Kidney (tissue), 14 donors: ENCODE measurements around the gene SCFD2. TPM values are rescaled to one million over a fixed set of nuclear protein-coding genes. Genes with fewer than 3 reads are reported as not detected.

ENCODE experiments used
- DNase-seq, 5 donors: peaks; one replicate each; pipeline ENCODE4 v3.0.0-alpha.2; 2013 to 2020
- FAIRE-seq: peaks from 2 replicates; lab custom pipeline; 2012; peaks lifted over from hg19 to GRCh38; lab: Jason Lieb, UNC
- H3K27ac ChIP-seq, 2 donors: one replicate each; pipeline ENCODE4 v1.7.0; 2013; ENCODE audit warnings: low read depth in 2 of 2, low read length in 2 of 2, inconsistent platforms in 1 of 2
- H3K27me3 ChIP-seq: one replicate; pipeline ENCODE4 v1.7.1; 2013; ENCODE audit warnings: low read length, inconsistent platforms; ENCODE audit not compliant: control insufficient read depth, insufficient read depth
- H3K36me3 ChIP-seq, 3 donors: one replicate each; pipeline versions ENCODE4 v1.7.0 to v1.7.1; 2013; ENCODE audit warnings: low read length in 3 of 3, control low read depth in 1 of 3, inconsistent platforms in 1 of 3; ENCODE audit not compliant: insufficient read depth in 3 of 3, control insufficient read depth in 2 of 3
- H3K4me1 ChIP-seq, 3 donors: one replicate each; pipeline versions ENCODE4 v1.7.0 to v1.7.1; 2013; ENCODE audit warnings: low read length in 3 of 3, inconsistent platforms in 1 of 3, low read depth in 1 of 3; ENCODE audit not compliant: control insufficient read depth in 2 of 3, insufficient read depth in 2 of 3
- H3K4me3 ChIP-seq, 3 donors: one replicate each; pipeline versions ENCODE4 v1.7.0 to v1.8.1; 2013; ENCODE audit warnings: low read length in 3 of 3, control low read depth in 1 of 3, inconsistent platforms in 1 of 3
- H3K9ac ChIP-seq, 3 donors: one replicate each; pipeline versions ENCODE4 v1.7.0 to v1.7.1; 2013; ENCODE audit warnings: low read length in 3 of 3, control low read depth in 1 of 3, inconsistent platforms in 1 of 3
- H3K9me3 ChIP-seq, 3 donors: one replicate each; pipeline versions ENCODE4 v1.7.0 to v1.7.1; 2013; ENCODE audit warnings: low read length in 3 of 3, control low read depth in 1 of 3, inconsistent platforms in 1 of 3; ENCODE audit not compliant: control insufficient read depth in 2 of 3, insufficient read depth in 1 of 3
- CTCF ChIP-seq: IDR thresholded peaks from 3 replicates; pipeline ENCODE4 v1.5.1; 2012; ENCODE audit warnings: mild to moderate bottlenecking, moderate library complexity, borderline replicate concordance; ENCODE audit not compliant: insufficient read depth; ENCODE audit errors: extremely low read depth
- intact Hi-C: fragments of 100-400 bp; cut with DNase I; formaldehyde crosslinking; loops from one replicate; pipeline ENCODE4 v1.11.1; 2022
- polyA plus RNA-seq: library from polyadenylated mRNA; stranded (reverse); fragments of 350-450 nt; fragmentation: Illumina TruSeq; extraction: RNeasy Lipid Tissue Mini Kit (QIAGEN cat#74804); gene quantifications from one replicate; pipeline ENCODE4 v1.2.3, GENCODE V29; 2014; ENCODE audit warnings: low read depth, low replicate concordance; ENCODE audit not compliant: insufficient read depth
- total RNA-seq: library from RNA; stranded (reverse); fragmentation: NEBNext Ultra II Directional; extraction: Animal tissue kit (Norgen Biotek cat#: 25700); gene quantifications from one replicate; pipeline ENCODE4 v1.2.1, GENCODE V29; 2021
- donor health status: control.
- donor health status: control.
- donor health status: control.
- donor health status: control.
- donor health status: control.
- donor health status: DM: yes; HTN: yes; CAD: no.
- donor health status: Normal renal cell carcinoma (clear cell type).

Gene SCFD2
- total and polyA plus RNA-seq, 2 donors from 2014 or later, result 6.1 to 20.8 TPM

GRCh38 chr4:52990706-52991105, 375.2 kb downstream of the SCFD2 start:
- Histone ChIP-seq H3K9me3 (no peaks in the 10 kb centered on the region), H3K4me1 (peaks cover 0 to 7% (median 5%) of the 10 kb centered on the region in 3 donors), H3K36me3 (no peaks in the 10 kb centered on the region), H3K9ac (no peak overlapping the region), H3K27me3 (no peaks in the 10 kb centered on the region), H3K4me3 (no peak overlapping the region), H3K27ac (no peak overlapping the region)
- no peak for TF ChIP-seq CTCF
- FAIRE-seq (no peak), DNase-seq (no peak)
- intact Hi-C loops, result no loop called here

GRCh38 chr4:52989865-52990264, 376.0 kb downstream of the SCFD2 start:
- Histone ChIP-seq H3K4me3 (no peak overlapping the region), H3K27ac (no peak overlapping the region), H3K4me1 (peaks cover 0 to 5% (median 5%) of the 10 kb centered on the region in 3 donors), H3K9me3 (no peaks in the 10 kb centered on the region), H3K27me3 (no peaks in the 10 kb centered on the region), H3K36me3 (no peaks in the 10 kb centered on the region), H3K9ac (no peak overlapping the region)
- intact Hi-C loops, result no loop called here
- no peak for TF ChIP-seq CTCF
- FAIRE-seq (no peak), DNase-seq (no peak)

- Histone ChIP-seq H3K27me3 (no peaks in the 10 kb centered on the region), H3K4me1 (peaks cover 5 to 8% (median 5%) of the 10 kb centered on the region in 3 donors), H3K27ac (no peak overlapping the region), H3K4me3 (no peak overlapping the region), H3K9me3 (no peaks in the 10 kb centered on the region), H3K9ac (no peak overlapping the region), H3K36me3 (no peaks in the 10 kb centered on the region)
- intact Hi-C loops, result no loop called here
- FAIRE-seq (no peak), DNase-seq (peak in 1 of 5 donors; percentile 56)
- TF ChIP-seq CTCF, result no peak
Measured at GRCh38 chr4:52987392-52988056, 378.3 kb downstream of the SCFD2 start.
